Loucy (cell line): ENCODE results near the gene ABCB7.

Experiments used
- EZH2phosphoT487 ChIP-seq: fragments of 200-600 bp; IDR thresholded peaks from 2 replicates; pipeline ENCODE4 v1.6.1; 2018; ENCODE audit warnings: antibody characterized with exemption, mild to moderate bottlenecking, moderate library complexity, borderline replicate concordance
- TF ChIP-seq, protein P1 (sequence below): fragments of 200-600 bp; sonication (generic); conservative IDR thresholded peaks from 2 replicates; pipeline ENCODE4 v1.5.1; 2014; ENCODE audit warnings: mild to moderate bottlenecking, antibody characterized with exemption, low read length

GRCh38 chrX:75132672-75133071, 23.4 kb downstream of the ABCB7 start:
- TF ChIP-seq, protein P1, sequence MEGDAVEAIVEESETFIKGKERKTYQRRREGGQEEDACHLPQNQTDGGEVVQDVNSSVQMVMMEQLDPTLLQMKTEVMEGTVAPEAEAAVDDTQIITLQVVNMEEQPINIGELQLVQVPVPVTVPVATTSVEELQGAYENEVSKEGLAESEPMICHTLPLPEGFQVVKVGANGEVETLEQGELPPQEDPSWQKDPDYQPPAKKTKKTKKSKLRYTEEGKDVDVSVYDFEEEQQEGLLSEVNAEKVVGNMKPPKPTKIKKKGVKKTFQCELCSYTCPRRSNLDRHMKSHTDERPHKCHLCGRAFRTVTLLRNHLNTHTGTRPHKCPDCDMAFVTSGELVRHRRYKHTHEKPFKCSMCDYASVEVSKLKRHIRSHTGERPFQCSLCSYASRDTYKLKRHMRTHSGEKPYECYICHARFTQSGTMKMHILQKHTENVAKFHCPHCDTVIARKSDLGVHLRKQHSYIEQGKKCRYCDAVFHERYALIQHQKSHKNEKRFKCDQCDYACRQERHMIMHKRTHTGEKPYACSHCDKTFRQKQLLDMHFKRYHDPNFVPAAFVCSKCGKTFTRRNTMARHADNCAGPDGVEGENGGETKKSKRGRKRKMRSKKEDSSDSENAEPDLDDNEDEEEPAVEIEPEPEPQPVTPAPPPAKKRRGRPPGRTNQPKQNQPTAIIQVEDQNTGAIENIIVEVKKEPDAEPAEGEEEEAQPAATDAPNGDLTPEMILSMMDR, result no peak
- no peak for TF ChIP-seq EZH2phosphoT487
